K562 (cell line): ENCODE data around the gene FAM32A. TPM values are rescaled to one million over a fixed set of nuclear protein-coding genes. Genes with fewer than 3 reads are reported as not detected.

Experiments used
- ATAC-seq: fragments of 200-7000 bp; cut with Tn5 transposase; 3 replicates; pipeline ENCODE4 v1.9.1; 2020; ENCODE audit warnings: moderate library complexity
- BruUV-seq: library from RNA; stranded (reverse); fragments of 400-500 nt; replicated peaks from 2 replicates; lab custom pipeline; 2021; lab: Mats Ljungman, UMichigan
- CTCF ChIA-PET: fragments of 300-600 bp; formaldehyde crosslinking; extraction: SDS; loops from one replicate; lab custom pipeline; 2021; ENCODE audit warnings: low intra/inter-chr PET ratio; lab: Yijun Ruan, JAX
- POLR2A ChIA-PET: fragments of 300-600, 350-650 bp; sonication (Branson Sonifier 250); formaldehyde crosslinking; extraction: SDS; loops from one replicate; lab custom pipeline; 2021; ENCODE audit warnings: antibody characterized with exemption, inconsistent platforms; lab: Yijun Ruan, JAX
- DNase-seq, 4 experiments: peaks; one replicate each; pipeline versions ENCODE4 v3.0.0 to v3.0.0-alpha.2; 2011 to 2018; ENCODE audit warnings: low spot score in 3 of 4, mixed read lengths in 3 of 4; ENCODE audit errors: extremely low read depth in 1 of 4
- FAIRE-seq: peaks from 2 replicates; lab custom pipeline; 2011; peaks lifted over from hg19 to GRCh38; lab: Jason Lieb, UNC
- H2AFZ ChIP-seq: 2 replicates; pipeline ENCODE4 v1.6.0; 2011; ENCODE audit warnings: low read depth, low read length, control low read depth, inconsistent platforms
- H3K27ac ChIP-seq: fragments of 200-600 bp; 3 replicates; pipeline ENCODE4 v1.8.0; 2011; ENCODE audit warnings: low read depth, mild to moderate bottlenecking, control low read depth, inconsistent platforms, low read length, moderate library complexity, mixed read lengths; ENCODE audit errors: extremely low read depth
- H3K27me3 ChIP-seq, 2 experiments: fragments of 300-600 bp in 1 of 2; 2 replicates in 1 of 2; 3 replicates in 1 of 2; pipeline versions ENCODE4 v1.6.0 to v1.8.0; 2011; ENCODE audit warnings: inconsistent platforms in 2 of 2, low read length in 2 of 2, mild to moderate bottlenecking in 1 of 2, mixed read lengths in 1 of 2, moderate library complexity in 1 of 2; ENCODE audit not compliant: control insufficient read depth in 2 of 2, insufficient read depth in 2 of 2
- H3K36me3 ChIP-seq: fragments of 300-600 bp; 3 replicates; pipeline ENCODE4 v1.8.0; 2011; ENCODE audit warnings: mild to moderate bottlenecking, low read length, inconsistent platforms; ENCODE audit not compliant: control insufficient read depth, insufficient read depth
- H3K4me1 ChIP-seq, 2 experiments: fragments of 200-600 bp in 1 of 2; replicated peaks in 1 of 2; 2 replicates in 1 of 2; 3 replicates in 1 of 2; pipeline versions ENCODE4 v1.5.1 to v1.8.0; 2011; ENCODE audit warnings: inconsistent platforms in 2 of 2, low read length in 2 of 2, mild to moderate bottlenecking in 1 of 2, mixed read lengths in 1 of 2, moderate library complexity in 1 of 2; ENCODE audit not compliant: control insufficient read depth in 2 of 2, insufficient read depth in 2 of 2
- H3K4me2 ChIP-seq: 2 replicates; pipeline ENCODE4 v1.6.1; 2011; ENCODE audit warnings: low read length, control low read depth, inconsistent platforms, mixed read lengths; ENCODE audit not compliant: insufficient read depth
- H3K4me3 ChIP-seq: fragments of 200-600 bp; sonication (generic), shearing (Covaris generic); 2 replicates; pipeline ENCODE4 v1.5.1; 2016; ENCODE audit warnings: control low read depth, inconsistent platforms
- H3K79me2 ChIP-seq: fragments of 200-600 bp; 3 replicates; pipeline ENCODE4 v1.8.0; 2011; ENCODE audit warnings: low read length, inconsistent platforms; ENCODE audit not compliant: control insufficient read depth, insufficient read depth
- H3K9ac ChIP-seq, 2 experiments: 2 replicates each; pipeline versions ENCODE4 v1.6.0 to v1.6.1; 2011; ENCODE audit warnings: low read depth in 2 of 2, low read length in 2 of 2, control low read depth in 1 of 2, inconsistent platforms in 1 of 2, mild to moderate bottlenecking in 1 of 2, mixed read lengths in 1 of 2; ENCODE audit not compliant: insufficient read depth in 1 of 2
- H3K9me1 ChIP-seq: one replicate; pipeline ENCODE4 v1.6.0; 2011; ENCODE audit warnings: inconsistent platforms, mild to moderate bottlenecking, low read length, moderate library complexity; ENCODE audit not compliant: control insufficient read depth, insufficient read depth
- H3K9me3 ChIP-seq: replicated peaks from 2 replicates; pipeline ENCODE4 v1.5.1; 2011; ENCODE audit warnings: low read depth, low read length, inconsistent platforms; ENCODE audit not compliant: control insufficient read depth, insufficient read depth
- H4K20me1 ChIP-seq: replicated peaks from 2 replicates; pipeline ENCODE4 v1.6.1; 2011; ENCODE audit warnings: low read length, inconsistent platforms, mixed read lengths; ENCODE audit not compliant: control insufficient read depth, insufficient read depth
- MTA1 ChIP-seq: fragments of 450-650 bp; IDR thresholded peaks from 2 replicates; pipeline ENCODE4 v1.6.1; 2017; ENCODE audit warnings: borderline replicate concordance
- RBM25 ChIP-seq: fragments of 200-400 bp; formaldehyde crosslinking; IDR thresholded peaks from 2 replicates; pipeline ENCODE4 v1.6.1; 2018; ENCODE audit warnings: low read length, low read depth, moderate library complexity; ENCODE audit not compliant: severe bottlenecking
- SIX5 ChIP-seq, 2 experiments: IDR thresholded peaks; 2 replicates each; pipeline ENCODE4 v1.6.1; 2011; ENCODE audit warnings: low read length in 2 of 2, borderline replicate concordance in 1 of 2, low read depth in 1 of 2, mild to moderate bottlenecking in 1 of 2, moderate library complexity in 1 of 2; ENCODE audit not compliant: insufficient read depth in 1 of 2
- TBP ChIP-seq: optimal IDR thresholded peaks from 2 replicates; pipeline ENCODE3; 2011; ENCODE audit warnings: low read depth, low read length, improper control_type of control experiment
- ZBED1 ChIP-seq: IDR thresholded peaks from 2 replicates; pipeline ENCODE4 v1.6.1; 2014
- ZNF707 ChIP-seq: fragments of 250-450 bp; sonication (Bioruptor Pico); conservative IDR thresholded peaks from 2 replicates; pipeline ENCODE4 v1.8.0; 2022; ENCODE audit warnings: inconsistent platforms, mild to moderate bottlenecking, moderate library complexity
- WGBS: fragments of 100-300 bp; shearing (Covaris generic); methylation state at CpG from one replicate; pipeline ENCODE4 v1.1.6; 2016; ENCODE audit warnings: low coverage, mixed read lengths; ENCODE audit not compliant: insufficient coverage; ENCODE audit errors: missing lambda C conversion rate; 5-methylcytosine and 5-hydroxymethylcytosine counted together
- in situ Hi-C: fragments of 300-500 bp; cut with MboI; formaldehyde crosslinking; loops from 4 replicates; pipeline ENCODE4 v1.15.0; 2018; ENCODE audit warnings: inconsistent platforms, mixed read lengths
- intact Hi-C: fragments of 100-400 bp; cut with micrococcal nuclease; formaldehyde crosslinking; loops from 2 replicates; pipeline ENCODE4 v1.14.2; 2022
- polyA plus RNA-seq, 8 experiments: library from polyadenylated mRNA; depleted of rRNA in 4 of 8; stranded (reverse) in 5 of 8; unstranded in 3 of 8; fragments of >200 nt; fragmentation: Nextera tagmentation in 2 of 8; fragmentation: Illumina TruSeq in 1 of 8; extraction: Ambion mirVana in 2 of 8; extraction: Trizol in 1 of 8; gene quantifications; 2 replicates each; pipeline versions ENCODE4 v1.2.1 to v1.2.3, GENCODE V29; 2011 to 2014; ENCODE audit warnings: inconsistent platforms in 1 of 8, missing spikeins in 1 of 8
- total RNA-seq, 7 experiments: library from RNA; depleted of rRNA in 6 of 7; stranded (reverse); fragments of >200 nt in 6 of 7; fragmentation: Illumina TruSeq in 2 of 7; extraction: Trizol in 2 of 7; gene quantifications; 2 replicates each; pipeline versions ENCODE4 v1.2.1 to v1.2.3, GENCODE V29; 2011 to 2021; ENCODE audit warnings: low replicate concordance in 1 of 7
- TF ChIP-seq, protein P1 (sequence below), 2 experiments: fragments of 450-650 bp; formaldehyde crosslinking in 1 of 2; IDR thresholded peaks; 2 replicates each; pipeline versions ENCODE4 v1.4.0 to v1.6.1; 2014 to 2020; ENCODE audit warnings: mild to moderate bottlenecking in 2 of 2, borderline replicate concordance in 1 of 2, low read depth in 1 of 2
- TF ChIP-seq, protein P2 (sequence below): sonication (generic); formaldehyde crosslinking; IDR thresholded peaks from 2 replicates; pipeline ENCODE4 v1.8.0; 2023; ENCODE audit warnings: mild to moderate bottlenecking, missing genetic modification reagents

Gene FAM32A
- total and polyA plus RNA-seq, 9 of the 15 experiments (the other 6 are each of a cell fraction or from before 2014, with no cell fraction given), result 30.7 to 96.7 (median 73.7) TPM

DNA sequence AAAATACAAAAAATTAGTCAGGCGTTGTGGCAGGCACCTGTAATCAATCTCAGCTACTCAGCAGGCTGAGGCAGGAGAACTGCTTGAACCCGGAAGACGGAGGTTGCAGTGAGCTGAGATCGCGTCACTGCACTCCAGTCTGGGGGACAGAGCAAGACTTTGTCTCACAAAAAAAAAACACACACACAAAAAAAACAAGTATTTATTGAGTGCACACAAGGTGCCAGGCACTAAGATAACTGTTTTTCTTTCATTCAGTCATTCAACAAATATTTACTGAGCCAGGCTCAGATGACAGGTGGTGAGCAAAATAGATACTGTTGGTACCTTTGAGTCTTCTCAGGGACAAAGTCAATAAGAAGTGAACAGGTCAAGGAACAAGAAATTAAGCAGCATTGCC, 18.2 kb upstream of the FAM32A start (continued):
- TF ChIP-seq MTA1 (no peak), TBP (no peak), ZNF707 (CRISPR knock-in tag) (no peak), ZBED1 (no peak)

DNA sequence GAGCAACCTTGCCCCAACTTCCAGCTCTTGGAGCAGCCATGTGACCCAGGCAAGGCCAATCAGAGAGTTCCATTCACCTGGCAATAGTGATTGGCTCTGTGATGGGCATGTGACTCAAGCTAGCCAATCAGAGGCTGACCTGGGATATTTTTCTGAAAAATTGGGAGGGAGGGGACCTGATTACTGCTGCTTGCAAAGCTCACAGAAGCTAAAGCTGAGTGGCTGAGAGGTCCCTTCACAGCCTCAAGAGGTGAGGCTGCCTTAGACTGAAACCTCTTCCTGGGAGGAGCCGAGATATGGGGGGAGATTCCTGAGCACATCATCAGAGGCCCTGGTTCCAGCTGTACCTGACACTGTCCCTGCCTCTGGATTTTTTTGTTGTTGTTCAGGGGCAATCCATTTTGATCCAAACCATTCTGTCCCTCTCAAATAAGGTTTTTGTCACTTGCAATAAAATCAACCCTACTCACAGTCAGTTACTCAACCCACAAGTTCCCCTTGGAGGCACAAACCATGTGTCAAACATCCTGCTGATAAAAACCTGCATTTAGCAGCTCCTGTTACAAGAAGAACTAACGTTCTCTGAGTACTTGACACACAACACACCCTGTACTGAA, 16.6 kb upstream of the FAM32A start:
- ChIA-PET POLR2A (no interaction called here), CTCF (no interaction called here)
- 9% methylated on average over 2 of the region's 2 CpGs for WGBS
- TF ChIP-seq RBM25, result peak; percentile 51
- TF ChIP-seq, protein P1, sequence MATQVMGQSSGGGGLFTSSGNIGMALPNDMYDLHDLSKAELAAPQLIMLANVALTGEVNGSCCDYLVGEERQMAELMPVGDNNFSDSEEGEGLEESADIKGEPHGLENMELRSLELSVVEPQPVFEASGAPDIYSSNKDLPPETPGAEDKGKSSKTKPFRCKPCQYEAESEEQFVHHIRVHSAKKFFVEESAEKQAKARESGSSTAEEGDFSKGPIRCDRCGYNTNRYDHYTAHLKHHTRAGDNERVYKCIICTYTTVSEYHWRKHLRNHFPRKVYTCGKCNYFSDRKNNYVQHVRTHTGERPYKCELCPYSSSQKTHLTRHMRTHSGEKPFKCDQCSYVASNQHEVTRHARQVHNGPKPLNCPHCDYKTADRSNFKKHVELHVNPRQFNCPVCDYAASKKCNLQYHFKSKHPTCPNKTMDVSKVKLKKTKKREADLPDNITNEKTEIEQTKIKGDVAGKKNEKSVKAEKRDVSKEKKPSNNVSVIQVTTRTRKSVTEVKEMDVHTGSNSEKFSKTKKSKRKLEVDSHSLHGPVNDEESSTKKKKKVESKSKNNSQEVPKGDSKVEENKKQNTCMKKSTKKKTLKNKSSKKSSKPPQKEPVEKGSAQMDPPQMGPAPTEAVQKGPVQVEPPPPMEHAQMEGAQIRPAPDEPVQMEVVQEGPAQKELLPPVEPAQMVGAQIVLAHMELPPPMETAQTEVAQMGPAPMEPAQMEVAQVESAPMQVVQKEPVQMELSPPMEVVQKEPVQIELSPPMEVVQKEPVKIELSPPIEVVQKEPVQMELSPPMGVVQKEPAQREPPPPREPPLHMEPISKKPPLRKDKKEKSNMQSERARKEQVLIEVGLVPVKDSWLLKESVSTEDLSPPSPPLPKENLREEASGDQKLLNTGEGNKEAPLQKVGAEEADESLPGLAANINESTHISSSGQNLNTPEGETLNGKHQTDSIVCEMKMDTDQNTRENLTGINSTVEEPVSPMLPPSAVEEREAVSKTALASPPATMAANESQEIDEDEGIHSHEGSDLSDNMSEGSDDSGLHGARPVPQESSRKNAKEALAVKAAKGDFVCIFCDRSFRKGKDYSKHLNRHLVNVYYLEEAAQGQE (IDR thresholded peaks at IDR 0.05; ENCODE audit: borderline replicate concordance), result 0 out of 2 replicates have a peak, but pooled peaks have one; percentile 17
- TF ChIP-seq, protein P1 (CRISPR knock-in tag; IDR thresholded peaks at IDR 0.05; ENCODE audit: low read depth), result no peak
- TF ChIP-seq, protein P2, sequence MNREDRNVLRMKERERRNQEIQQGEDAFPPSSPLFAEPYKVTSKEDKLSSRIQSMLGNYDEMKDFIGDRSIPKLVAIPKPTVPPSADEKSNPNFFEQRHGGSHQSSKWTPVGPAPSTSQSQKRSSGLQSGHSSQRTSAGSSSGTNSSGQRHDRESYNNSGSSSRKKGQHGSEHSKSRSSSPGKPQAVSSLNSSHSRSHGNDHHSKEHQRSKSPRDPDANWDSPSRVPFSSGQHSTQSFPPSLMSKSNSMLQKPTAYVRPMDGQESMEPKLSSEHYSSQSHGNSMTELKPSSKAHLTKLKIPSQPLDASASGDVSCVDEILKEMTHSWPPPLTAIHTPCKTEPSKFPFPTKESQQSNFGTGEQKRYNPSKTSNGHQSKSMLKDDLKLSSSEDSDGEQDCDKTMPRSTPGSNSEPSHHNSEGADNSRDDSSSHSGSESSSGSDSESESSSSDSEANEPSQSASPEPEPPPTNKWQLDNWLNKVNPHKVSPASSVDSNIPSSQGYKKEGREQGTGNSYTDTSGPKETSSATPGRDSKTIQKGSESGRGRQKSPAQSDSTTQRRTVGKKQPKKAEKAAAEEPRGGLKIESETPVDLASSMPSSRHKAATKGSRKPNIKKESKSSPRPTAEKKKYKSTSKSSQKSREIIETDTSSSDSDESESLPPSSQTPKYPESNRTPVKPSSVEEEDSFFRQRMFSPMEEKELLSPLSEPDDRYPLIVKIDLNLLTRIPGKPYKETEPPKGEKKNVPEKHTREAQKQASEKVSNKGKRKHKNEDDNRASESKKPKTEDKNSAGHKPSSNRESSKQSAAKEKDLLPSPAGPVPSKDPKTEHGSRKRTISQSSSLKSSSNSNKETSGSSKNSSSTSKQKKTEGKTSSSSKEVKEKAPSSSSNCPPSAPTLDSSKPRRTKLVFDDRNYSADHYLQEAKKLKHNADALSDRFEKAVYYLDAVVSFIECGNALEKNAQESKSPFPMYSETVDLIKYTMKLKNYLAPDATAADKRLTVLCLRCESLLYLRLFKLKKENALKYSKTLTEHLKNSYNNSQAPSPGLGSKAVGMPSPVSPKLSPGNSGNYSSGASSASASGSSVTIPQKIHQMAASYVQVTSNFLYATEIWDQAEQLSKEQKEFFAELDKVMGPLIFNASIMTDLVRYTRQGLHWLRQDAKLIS (CRISPR knock-in tag), result no peak
- no peak for TF ChIP-seq SIX5 (IDR thresholded peaks at IDR 0.05; ENCODE audit: borderline replicate concordance in 1 of 2, insufficient read depth in 1 of 2, low read depth in 1 of 2, low read length in 2 of 2)

More for the DNA sequence above, 16.6 kb upstream of the FAM32A start:
- in situ Hi-C loops (no loop called here), intact Hi-C loops (no loop called here)
- peaks cover 3% of the 10 kb centered on the region; the same call in 1 of the 2 replicates for H3K9me3 ChIP-seq
- no peaks in the 10 kb centered on the region for H3K79me2 ChIP-seq
- H3K27ac ChIP-seq, result no peak overlapping the region
- H3K9me1 ChIP-seq, result no peaks in the 10 kb centered on the region
- no peak overlapping the region for H3K4me3 ChIP-seq
- no TSS peak for BruUV-seq
- peak; percentile 59 for FAIRE-seq
- H3K9ac ChIP-seq, result no peak overlapping the region
- H4K20me1 ChIP-seq, result no peaks in the 10 kb centered on the region
- peak; percentile 63 for ATAC-seq
- DNase-seq, result peak; percentile 18 to 51 (median 36)
- H3K4me1 ChIP-seq, result peaks cover 0 to 3% of the 10 kb centered on the region in 2 experiments; a peak in 1 of 5 replicates
- peaks cover 0 to 10% of the 10 kb centered on the region in 2 experiments; a peak in 2 of 5 replicates for H3K27me3 ChIP-seq
- H2AFZ ChIP-seq, result peak overlapping the region; percentile 38; the same call in 1 of the 2 replicates
- no peak overlapping the region for H3K4me2 ChIP-seq
- no peaks in the 10 kb centered on the region for H3K36me3 ChIP-seq
